CD4-positive, alpha-beta T cell (primary cell): ENCODE results near the gene KIAA0040. TPM values are rescaled to one million over a fixed set of nuclear protein-coding genes. Genes with fewer than 3 reads are reported as not detected.

Experiments used
- ATAC-seq: fragments of 200-7000 bp; cut with Tn5 transposase; one replicate; pipeline ENCODE4 v1.10.0; 2022; ENCODE audit warnings: mild to moderate bottlenecking; ENCODE audit not compliant: poor library complexity
- CTCF ChIA-PET: fragments of 350-600 bp; sonication (Branson Sonifier 250); formaldehyde crosslinking; loops from one replicate; lab custom pipeline; 2021; ENCODE audit warnings: antibody characterized with exemption, inconsistent platforms; lab: Charles Lee
- POLR2A ChIA-PET: fragments of 350-600 bp; sonication (Branson Sonifier 250); formaldehyde crosslinking; loops from one replicate; lab custom pipeline; 2021; ENCODE audit warnings: antibody characterized with exemption, inconsistent platforms; lab: Charles Lee
- DNase-seq, 14 experiments: peaks; one replicate each; pipeline ENCODE4 v3.0.0-alpha.2; 2013 to 2020; ENCODE audit warnings: mixed read lengths in 2 of 14
- H3K27ac ChIP-seq, 2 donors: one replicate each; pipeline versions ENCODE4 v1.5.1 to v1.7.0; 2013; ENCODE audit warnings: low read length in 2 of 2, low read depth in 1 of 2, mild to moderate bottlenecking in 1 of 2
- H3K27me3 ChIP-seq, 2 experiments: 1 replicate in 1 of 2; 2 replicates in 1 of 2; pipeline versions ENCODE4 v1.6.1 to v1.7.0; 2013; ENCODE audit warnings: low read length in 2 of 2, control low read depth in 1 of 2, mild to moderate bottlenecking in 1 of 2, moderate library complexity in 1 of 2; ENCODE audit not compliant: insufficient read depth in 2 of 2, control insufficient read depth in 1 of 2
- H3K36me3 ChIP-seq: one replicate; pipeline ENCODE4 v1.6.1; 2013; ENCODE audit warnings: low read length, control low read depth; ENCODE audit not compliant: insufficient read depth
- H3K4me1 ChIP-seq: one replicate; pipeline ENCODE4 v1.6.1; 2013; ENCODE audit warnings: low read length, control low read depth; ENCODE audit not compliant: insufficient read depth
- H3K4me3 ChIP-seq: one replicate; pipeline ENCODE4 v1.5.1; 2013; ENCODE audit warnings: mild to moderate bottlenecking, low read length, moderate library complexity
- H3K9me3 ChIP-seq, 2 experiments: 1 replicate in 1 of 2; 2 replicates in 1 of 2; pipeline versions ENCODE4 v1.6.1 to v1.7.0; 2013; ENCODE audit warnings: low read length in 2 of 2, mild to moderate bottlenecking in 2 of 2, control low read depth in 1 of 2, moderate library complexity in 1 of 2; ENCODE audit not compliant: control insufficient read depth in 1 of 2, insufficient read depth in 1 of 2
- H3K27ac Mint-ChIP-seq: one replicate; pipeline ENCODE4 v1.8.0; 2020; ENCODE audit warnings: mixed read lengths
- H3K27me3 Mint-ChIP-seq: one replicate; pipeline ENCODE4 v1.8.0; 2021; ENCODE audit warnings: mixed read lengths
- H3K36me3 Mint-ChIP-seq: one replicate; pipeline ENCODE4 v1.8.0; 2021; ENCODE audit warnings: low read depth, mixed read lengths
- H3K4me1 Mint-ChIP-seq: one replicate; pipeline ENCODE4 v1.8.0; 2021; ENCODE audit warnings: low read depth, mixed read lengths
- H3K4me3 Mint-ChIP-seq: one replicate; pipeline ENCODE4 v1.8.0; 2020; ENCODE audit warnings: mild to moderate bottlenecking, mixed read lengths
- H3K9me3 Mint-ChIP-seq: one replicate; pipeline ENCODE4 v1.8.0; 2020; ENCODE audit warnings: mixed read lengths
- intact Hi-C, 2 experiments: fragments of 100-400 bp; cut with DNase I in 1 of 2; cut with micrococcal nuclease in 1 of 2; formaldehyde crosslinking; loops; one replicate each; pipeline versions ENCODE4 v1.15.1 to v1.9.0; 2023 to 2025; cut with DNase I, micrococcal nuclease
- total RNA-seq, 174 experiments: library from RNA in 2 of 174; stranded (reverse) in 2 of 174; gene quantifications; one replicate each; pipeline ENCODE4 v1.2.3 and lab custom pipeline; 2021 to 2026
- TF ChIP-seq, protein P1 (sequence below): fragments of 200-600 bp; IDR thresholded peaks from one replicate; pipeline ENCODE4 v1.8.0; 2022; ENCODE audit warnings: antibody characterized with exemption, mild to moderate bottlenecking

Gene KIAA0040
- total RNA-seq, 2 experiments from 2014 or later, result 13.5 to 14.5 TPM

GRCh38 chr1:175234639-175235038 is 42.1 kb upstream of the KIAA0040 start:
- Histone ChIP-seq H3K27ac (no peak overlapping the region), H3K4me1 (peaks cover 9% of the 10 kb centered on the region), H3K27me3 (no peaks in the 10 kb centered on the region), H3K36me3 (no peaks in the 10 kb centered on the region), H3K9me3 (no peaks in the 10 kb centered on the region), H3K4me3 (no peak overlapping the region)
- no peak overlapping the region for H3K27ac Mint-ChIP-seq
- H3K27me3 Mint-ChIP-seq, result no peaks in the 10 kb centered on the region
- H3K36me3 Mint-ChIP-seq, result no peaks in the 10 kb centered on the region
- ChIA-PET CTCF (no interaction called here), POLR2A (no interaction called here)
- TF ChIP-seq, protein P1, sequence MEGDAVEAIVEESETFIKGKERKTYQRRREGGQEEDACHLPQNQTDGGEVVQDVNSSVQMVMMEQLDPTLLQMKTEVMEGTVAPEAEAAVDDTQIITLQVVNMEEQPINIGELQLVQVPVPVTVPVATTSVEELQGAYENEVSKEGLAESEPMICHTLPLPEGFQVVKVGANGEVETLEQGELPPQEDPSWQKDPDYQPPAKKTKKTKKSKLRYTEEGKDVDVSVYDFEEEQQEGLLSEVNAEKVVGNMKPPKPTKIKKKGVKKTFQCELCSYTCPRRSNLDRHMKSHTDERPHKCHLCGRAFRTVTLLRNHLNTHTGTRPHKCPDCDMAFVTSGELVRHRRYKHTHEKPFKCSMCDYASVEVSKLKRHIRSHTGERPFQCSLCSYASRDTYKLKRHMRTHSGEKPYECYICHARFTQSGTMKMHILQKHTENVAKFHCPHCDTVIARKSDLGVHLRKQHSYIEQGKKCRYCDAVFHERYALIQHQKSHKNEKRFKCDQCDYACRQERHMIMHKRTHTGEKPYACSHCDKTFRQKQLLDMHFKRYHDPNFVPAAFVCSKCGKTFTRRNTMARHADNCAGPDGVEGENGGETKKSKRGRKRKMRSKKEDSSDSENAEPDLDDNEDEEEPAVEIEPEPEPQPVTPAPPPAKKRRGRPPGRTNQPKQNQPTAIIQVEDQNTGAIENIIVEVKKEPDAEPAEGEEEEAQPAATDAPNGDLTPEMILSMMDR, result no peak
- no peak for ATAC-seq
- H3K4me1 Mint-ChIP-seq, result peaks cover 15% of the 10 kb centered on the region
- DNase-seq, result no peak
- no peak overlapping the region for H3K4me3 Mint-ChIP-seq
- no peaks in the 10 kb centered on the region for H3K9me3 Mint-ChIP-seq
- intact Hi-C loops, result loop anchor here in 1 of 2 experiments (10.0 kb wide), 1 partner anchor 50 kb away; no protein-coding TSS in a partner anchor

GRCh38 chr1:175232335-175232734 is 39.8 kb upstream of the KIAA0040 start:
- Histone ChIP-seq H3K36me3 (no peaks in the 10 kb centered on the region), H3K4me3 (no peak overlapping the region), H3K4me1 (peaks cover 9% of the 10 kb centered on the region), H3K27ac (no peak overlapping the region), H3K27me3 (no peaks in the 10 kb centered on the region), H3K9me3 (no peaks in the 10 kb centered on the region)
- Mint-ChIP-seq H3K4me3 (no peak overlapping the region), H3K27ac (no peak overlapping the region), H3K4me1 (peaks cover 15% of the 10 kb centered on the region), H3K9me3 (no peaks in the 10 kb centered on the region), H3K27me3 (no peaks in the 10 kb centered on the region), H3K36me3 (no peaks in the 10 kb centered on the region)
- DNase-seq, result no peak
- ATAC-seq, result no peak
- CTCF ChIA-PET, result no interaction called here
- POLR2A ChIA-PET, result no interaction called here
- TF ChIP-seq, protein P1, result no peak
- intact Hi-C loops, result loop anchor here in 1 of 2 experiments (10.0 kb wide), 1 partner anchor 48 kb away; no protein-coding TSS in a partner anchor

DNA sequence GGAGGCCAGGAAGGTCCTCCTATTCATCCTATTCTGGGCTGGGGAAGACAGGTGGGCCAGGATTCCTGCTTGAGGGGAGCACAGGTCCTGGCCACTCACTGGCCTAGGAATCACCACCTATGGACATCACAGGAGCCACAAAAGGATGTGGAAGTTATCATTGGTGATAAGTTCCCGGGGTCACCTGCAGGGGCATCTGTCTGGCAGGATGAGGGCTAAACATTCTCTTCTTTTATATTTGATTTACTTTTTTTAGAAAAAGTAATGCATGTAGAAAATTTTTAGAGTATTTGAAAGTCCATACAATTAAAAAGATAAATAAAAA is 33.2 kb upstream of the KIAA0040 start:
- Histone ChIP-seq H3K9me3 (no peaks in the 10 kb centered on the region), H3K36me3 (no peaks in the 10 kb centered on the region), H3K4me3 (no peak overlapping the region), H3K27ac (no peak overlapping the region), H3K4me1 (no peaks in the 10 kb centered on the region), H3K27me3 (no peaks in the 10 kb centered on the region)
- Mint-ChIP-seq H3K4me3 (no peak overlapping the region), H3K27ac (no peak overlapping the region), H3K27me3 (no peaks in the 10 kb centered on the region), H3K36me3 (no peaks in the 10 kb centered on the region), H3K4me1 (no peaks in the 10 kb centered on the region), H3K9me3 (no peaks in the 10 kb centered on the region)
- intact Hi-C loops, result no loop called here
- TF ChIP-seq, protein P1, result no peak
- ChIA-PET POLR2A (no interaction called here), CTCF (no interaction called here)
- DNase-seq (no peak), ATAC-seq (no peak)
